ENCODE measurements around the gene EIF3K.

- TF ChIP-seq CTCF (IDR thresholded peaks at IDR 0.05) (no peak), TCF7L2 (IDR thresholded peaks at IDR 0.05; ENCODE audit: low read depth, low read length) (0 out of 2 replicates have a peak, but pooled peaks have one; percentile 39), POLR2AphosphoS5 (IDR thresholded peaks at IDR 0.05; ENCODE audit: low read depth, low read length) (no peak), SIN3A (IDR thresholded peaks at IDR 0.05; ENCODE audit: borderline replicate concordance, insufficient read depth, low read depth, low read length) (no peak)
- TF ChIP-seq, protein P1, sequence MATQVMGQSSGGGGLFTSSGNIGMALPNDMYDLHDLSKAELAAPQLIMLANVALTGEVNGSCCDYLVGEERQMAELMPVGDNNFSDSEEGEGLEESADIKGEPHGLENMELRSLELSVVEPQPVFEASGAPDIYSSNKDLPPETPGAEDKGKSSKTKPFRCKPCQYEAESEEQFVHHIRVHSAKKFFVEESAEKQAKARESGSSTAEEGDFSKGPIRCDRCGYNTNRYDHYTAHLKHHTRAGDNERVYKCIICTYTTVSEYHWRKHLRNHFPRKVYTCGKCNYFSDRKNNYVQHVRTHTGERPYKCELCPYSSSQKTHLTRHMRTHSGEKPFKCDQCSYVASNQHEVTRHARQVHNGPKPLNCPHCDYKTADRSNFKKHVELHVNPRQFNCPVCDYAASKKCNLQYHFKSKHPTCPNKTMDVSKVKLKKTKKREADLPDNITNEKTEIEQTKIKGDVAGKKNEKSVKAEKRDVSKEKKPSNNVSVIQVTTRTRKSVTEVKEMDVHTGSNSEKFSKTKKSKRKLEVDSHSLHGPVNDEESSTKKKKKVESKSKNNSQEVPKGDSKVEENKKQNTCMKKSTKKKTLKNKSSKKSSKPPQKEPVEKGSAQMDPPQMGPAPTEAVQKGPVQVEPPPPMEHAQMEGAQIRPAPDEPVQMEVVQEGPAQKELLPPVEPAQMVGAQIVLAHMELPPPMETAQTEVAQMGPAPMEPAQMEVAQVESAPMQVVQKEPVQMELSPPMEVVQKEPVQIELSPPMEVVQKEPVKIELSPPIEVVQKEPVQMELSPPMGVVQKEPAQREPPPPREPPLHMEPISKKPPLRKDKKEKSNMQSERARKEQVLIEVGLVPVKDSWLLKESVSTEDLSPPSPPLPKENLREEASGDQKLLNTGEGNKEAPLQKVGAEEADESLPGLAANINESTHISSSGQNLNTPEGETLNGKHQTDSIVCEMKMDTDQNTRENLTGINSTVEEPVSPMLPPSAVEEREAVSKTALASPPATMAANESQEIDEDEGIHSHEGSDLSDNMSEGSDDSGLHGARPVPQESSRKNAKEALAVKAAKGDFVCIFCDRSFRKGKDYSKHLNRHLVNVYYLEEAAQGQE (IDR thresholded peaks at IDR 0.05; ENCODE audit: insufficient read depth in 1 of 2, low read depth in 2 of 2, low read length in 1 of 2): no peak
Measured at GRCh38 chr19:38650172-38650775, 31.3 kb downstream of the EIF3K start.
